Muscle of leg (tissue), 11 donors: Measurements from ENCODE around the gene MYO7B. TPM values are rescaled to one million over a fixed set of nuclear protein-coding genes. Genes with fewer than 3 reads are reported as not detected.
"Not testable (repeated sequence)": the region's sequence is repeated elsewhere in the genome, so short reads cannot be mapped to it uniquely, and the experiment has no call there.

Source experiments
- DNase-seq: peaks from one replicate; pipeline ENCODE4 v3.0.0; 2013
- H3K27ac ChIP-seq: one replicate; pipeline ENCODE4 v1.5.1; 2013; ENCODE audit warnings: mild to moderate bottlenecking, low read length, control low read depth
- H3K27me3 ChIP-seq: one replicate; pipeline ENCODE4 v1.6.1; 2013; ENCODE audit warnings: low read length; ENCODE audit not compliant: control insufficient read depth, insufficient read depth
- H3K36me3 ChIP-seq: one replicate; pipeline ENCODE4 v1.6.1; 2013; ENCODE audit warnings: low read length; ENCODE audit not compliant: control insufficient read depth, insufficient read depth
- H3K4me1 ChIP-seq: one replicate; pipeline ENCODE4 v1.6.1; 2013; ENCODE audit warnings: low read length; ENCODE audit not compliant: control insufficient read depth, insufficient read depth
- H3K4me3 ChIP-seq: one replicate; pipeline ENCODE4 v1.5.1; 2013; ENCODE audit warnings: low read length, control low read depth
- H3K9me3 ChIP-seq: replicated peaks from 2 replicates; pipeline ENCODE4 v1.6.1; 2013; ENCODE audit warnings: low read depth, low read length; ENCODE audit not compliant: control insufficient read depth
- WGBS: methylation state at CpG from one replicate; pipeline ENCODE4 v1.1.5; 2013; ENCODE audit warnings: missing lambda C conversion rate; ENCODE audit not compliant: insufficient coverage; 5-methylcytosine and 5-hydroxymethylcytosine counted together
- polyA plus RNA-seq, 8 donors: library from polyadenylated mRNA; unstranded; fragments of 120-200 nt; gene quantifications; one replicate each; pipeline versions ENCODE4 v1.2.1 to v1.2.3, GENCODE V29; 2013; ENCODE audit warnings: inconsistent platforms in 1 of 8, low replicate concordance in 1 of 8; ENCODE audit not compliant: insufficient read length in 8 of 8, insufficient read depth in 1 of 8
- total RNA-seq: library from RNA; stranded (reverse); fragments of 120-200 nt; gene quantifications from one replicate; pipeline ENCODE4 v1.2.4, GENCODE V29; 2013

The MYO7B gene
- total and polyA plus RNA-seq, 9 donors = 0.31 to 15.1 (median 0.76) TPM

DNA sequence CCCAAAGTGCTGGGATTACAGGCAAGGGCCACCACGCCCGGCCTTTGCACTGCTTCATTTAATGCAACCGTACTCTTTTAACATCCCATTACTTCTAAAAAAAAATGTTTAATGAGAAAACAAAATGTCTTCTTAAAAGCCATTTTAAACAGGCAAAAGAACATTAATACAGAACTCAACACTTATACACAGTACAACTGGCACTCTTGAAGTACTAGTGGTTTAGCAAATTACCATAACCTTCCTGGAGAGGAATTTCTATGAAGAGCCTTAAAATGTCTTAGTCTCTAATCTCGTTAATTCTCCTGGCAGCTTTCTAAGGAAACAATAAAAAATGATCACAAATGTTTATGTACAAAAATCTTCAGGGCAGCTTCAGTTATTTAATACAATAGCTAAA lies 15.1 kb upstream of the MYO7B start:
- Histone ChIP-seq H3K27ac (no peak overlapping the region), H3K36me3 (peaks cover 22% of the 10 kb centered on the region), H3K4me3 (no peak overlapping the region), H3K4me1 (peaks cover 11% of the 10 kb centered on the region), H3K27me3 (no peaks in the 10 kb centered on the region), H3K9me3 (no peaks in the 10 kb centered on the region)
- WGBS = no CpG with 5 or more reads among the region's 4 CpGs
- DNase-seq = no peak

- 90% methylated on average over 5 of the region's 8 CpGs for WGBS
Observed at GRCh38 chr2:127523269-127523939, 12.1 kb upstream of the MYO7B start.

DNA sequence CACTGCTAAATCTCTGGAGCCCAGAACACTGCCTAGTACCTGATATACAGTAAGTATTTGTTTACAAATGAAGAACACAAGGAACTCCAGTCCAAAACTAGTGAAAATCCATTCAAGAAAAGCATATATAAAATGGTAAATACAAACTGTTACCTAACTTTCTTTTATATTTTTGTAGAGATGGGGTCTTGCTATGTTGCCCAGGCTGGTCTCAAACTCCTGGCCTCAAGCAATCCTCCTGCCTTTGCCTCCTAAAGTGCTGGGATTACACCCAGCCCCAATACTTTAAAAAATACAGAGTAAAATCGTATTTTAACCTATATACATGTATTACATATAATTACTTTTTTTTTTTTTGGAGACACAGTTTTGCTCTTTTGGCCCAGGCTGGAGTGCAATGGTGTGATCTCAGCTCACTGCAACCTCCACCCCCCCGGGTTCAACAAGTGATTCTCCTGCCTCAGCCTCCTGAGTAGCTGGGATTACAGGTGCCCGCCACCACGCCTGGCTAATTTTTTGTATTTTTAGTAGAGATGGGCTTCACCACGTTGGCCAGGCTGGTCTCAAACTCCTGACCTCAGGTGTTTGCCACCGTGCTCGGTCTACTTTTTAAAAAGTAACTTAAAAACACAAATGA lies 11.2 kb upstream of the MYO7B start:
- Histone ChIP-seq H3K36me3 (peaks cover 11% of the 10 kb centered on the region), H3K4me1 (peaks cover 18% of the 10 kb centered on the region)
- not testable (repeated sequence) for H3K9me3 ChIP-seq, DNase-seq, H3K27ac ChIP-seq, H3K4me3 ChIP-seq, H3K27me3 ChIP-seq
- WGBS = no CpG with 5 or more reads among the region's 7 CpGs

More at GRCh38 chr2:127523269-127523939, 12.1 kb upstream of the MYO7B start:
- Histone ChIP-seq H3K9me3 (no peaks in the 10 kb centered on the region), H3K36me3 (peaks cover 11% of the 10 kb centered on the region), H3K4me1 (peaks cover 15% of the 10 kb centered on the region), H3K27me3 (no peaks in the 10 kb centered on the region), H3K27ac (no peak overlapping the region), H3K4me3 (no peak overlapping the region)
- no peak for DNase-seq

DNA sequence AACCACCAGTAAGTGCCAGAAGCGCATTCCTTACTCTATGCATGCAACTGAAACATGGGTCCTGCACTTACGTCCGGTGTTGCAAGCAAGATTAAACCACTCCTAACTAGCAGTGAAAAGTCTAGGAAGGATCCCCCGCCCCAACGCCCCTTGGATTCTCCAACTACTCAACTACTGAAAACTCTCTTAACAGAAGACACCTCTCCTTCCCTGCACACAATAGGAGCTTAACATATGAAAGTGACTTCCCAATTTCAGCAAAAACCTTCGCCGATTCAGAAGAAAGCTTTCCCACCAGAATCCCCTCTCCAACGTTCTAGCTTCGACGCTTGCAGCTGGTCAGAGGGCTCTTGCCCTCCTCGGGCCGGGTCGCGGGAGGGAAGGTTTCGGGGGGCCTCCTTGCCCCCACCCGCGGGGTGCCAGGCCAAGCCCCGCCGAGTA lies 9.8 kb upstream of the MYO7B start:
- H3K4me1 ChIP-seq = peaks cover 18% of the 10 kb centered on the region
- 0% methylated on average over 14 of the region's 19 CpGs for WGBS
- H3K27ac ChIP-seq = peak overlapping the region; percentile 99
- peak; percentile 62 for DNase-seq
- peak overlapping the region; percentile 95 for H3K4me3 ChIP-seq
- peaks cover 2% of the 10 kb centered on the region for H3K27me3 ChIP-seq
- H3K9me3 ChIP-seq = peaks cover 3% of the 10 kb centered on the region
- peaks cover 8% of the 10 kb centered on the region for H3K36me3 ChIP-seq

GRCh38 chr2:127526132-127527000 lies 9.1 kb upstream of the MYO7B start, which contains the start of gene IWS1:
TSS of gene IWS1 (minus strand) at chr2:127526489. CDS start at chr2:127526208, 281 bp downstream.
- H3K4me3 ChIP-seq = peak within 1 kb of the TSS; percentile 95
- H3K9me3 ChIP-seq = peaks cover 3% of the 10 kb centered on the region
- peak; percentile 99 for DNase-seq
- H3K36me3 ChIP-seq = peaks cover 8% of the 10 kb centered on the region
- WGBS = 0% methylated on average over 67 of the region's 70 CpGs
- H3K27me3 ChIP-seq = peaks cover 2% of the 10 kb centered on the region
- H3K27ac ChIP-seq = peak within 1 kb of the TSS; percentile 99
- H3K4me1 ChIP-seq = peaks cover 18% of the 10 kb centered on the region

- peaks cover 18% of the 10 kb centered on the region for H3K4me1 ChIP-seq
- peak overlapping the region; percentile 99 for H3K27ac ChIP-seq
- WGBS = 43% methylated on average over 4 of the region's 13 CpGs
- H3K27me3 ChIP-seq = peaks cover 2% of the 10 kb centered on the region
- peak; percentile 14 for DNase-seq
- H3K9me3 ChIP-seq = peaks cover 3% of the 10 kb centered on the region
- H3K36me3 ChIP-seq = peaks cover 5% of the 10 kb centered on the region
- peak overlapping the region; percentile 95 for H3K4me3 ChIP-seq
Observed at GRCh38 chr2:127527001-127527804, 8.3 kb upstream of the MYO7B start.

DNA sequence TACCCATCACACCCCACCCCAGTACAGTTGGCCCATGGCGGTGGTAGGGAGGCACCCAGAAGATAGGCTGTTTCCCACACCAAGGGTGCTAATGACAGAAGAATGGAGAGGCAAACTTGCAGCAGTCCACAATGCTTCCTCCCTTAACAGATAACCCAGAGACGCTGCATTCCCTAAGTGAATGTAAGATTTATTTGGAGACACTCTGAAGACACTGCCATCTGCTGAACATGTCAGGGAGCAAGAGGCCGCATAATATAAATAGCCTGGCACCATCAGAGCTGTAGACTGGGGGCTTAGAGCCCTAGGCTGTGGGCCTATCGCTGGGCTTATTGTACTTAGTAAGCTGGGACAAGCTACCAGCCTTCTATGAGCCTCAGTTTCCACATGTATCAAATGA lies 7.0 kb upstream of the MYO7B start:
- WGBS = 64% methylated on average over 2 of the region's 4 CpGs
- DNase-seq = peak; percentile 50
- H3K4me3 ChIP-seq = no peak overlapping the region
- H3K27ac ChIP-seq = peak overlapping the region; percentile 99
- peaks cover 2% of the 10 kb centered on the region for H3K36me3 ChIP-seq
- peaks cover 18% of the 10 kb centered on the region for H3K4me1 ChIP-seq
- H3K9me3 ChIP-seq = peaks cover 3% of the 10 kb centered on the region
- peaks cover 10% of the 10 kb centered on the region for H3K27me3 ChIP-seq

GRCh38 chr2:127529416-127529815 lies 6.1 kb upstream of the MYO7B start:
- not testable (repeated sequence) for H3K4me3 ChIP-seq, H3K9me3 ChIP-seq, DNase-seq, H3K36me3 ChIP-seq, H3K27ac ChIP-seq
- no CpG with 5 or more reads among the region's 2 CpGs for WGBS
- peaks cover 18% of the 10 kb centered on the region for H3K4me1 ChIP-seq
- H3K27me3 ChIP-seq = peaks cover 14% of the 10 kb centered on the region

DNA sequence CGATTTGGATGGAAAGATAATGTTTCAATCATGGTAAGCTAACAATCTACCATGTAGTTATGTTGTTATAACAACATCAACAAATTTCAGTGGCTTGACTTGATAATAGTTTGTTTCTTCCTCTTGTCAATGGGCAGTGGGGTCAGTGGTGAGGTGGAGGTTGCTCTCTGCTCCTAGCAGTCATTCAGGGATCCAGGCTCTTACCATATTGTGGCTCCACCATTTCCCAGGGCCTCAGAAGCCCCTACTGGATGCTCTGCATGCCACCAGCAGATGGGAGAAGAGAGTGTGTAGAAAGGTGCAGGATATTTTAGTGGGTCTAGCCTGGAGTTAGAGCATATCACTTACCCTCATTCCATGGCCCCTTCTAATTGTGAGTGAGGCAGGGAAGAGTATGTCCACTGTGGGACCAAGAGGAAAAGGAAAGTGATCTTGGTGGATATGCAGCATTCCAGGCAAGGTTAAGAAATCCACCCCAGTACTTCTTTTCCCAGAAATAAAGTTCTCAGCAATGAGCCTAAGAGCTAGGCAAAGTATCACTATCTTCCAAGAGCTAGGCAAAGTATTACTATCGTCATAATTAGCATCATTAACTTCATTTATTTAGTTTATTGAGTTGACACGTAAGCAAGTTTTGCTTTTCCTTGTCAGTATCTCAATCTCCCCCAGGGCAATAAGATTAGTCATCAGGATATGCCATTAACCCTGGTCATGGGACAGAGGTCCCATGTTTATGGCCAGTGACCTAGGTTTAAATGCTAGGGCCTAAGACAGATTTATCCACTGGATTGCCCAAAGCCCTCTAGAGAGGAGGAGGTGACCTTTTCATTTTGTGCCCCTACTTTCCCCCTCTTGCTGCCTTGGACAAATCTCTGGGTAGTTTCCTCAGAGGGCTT lies 5.0 kb upstream of the MYO7B start:
- Histone ChIP-seq H3K4me1 (peaks cover 11% of the 10 kb centered on the region), H3K27ac (no peak overlapping the region), H3K9me3 (peaks cover 3% of the 10 kb centered on the region), H3K27me3 (peaks cover 18% of the 10 kb centered on the region), H3K36me3 (no peaks in the 10 kb centered on the region), H3K4me3 (no peak overlapping the region)
- WGBS = 100% methylated on average over 1 of the region's 3 CpGs
- DNase-seq = no peak
